HepG2 (cell line): ENCODE results near the gene TCEANC. TPM values are rescaled to one million over a fixed set of nuclear protein-coding genes. Genes with fewer than 3 reads are reported as not detected.

Experiments used
- ATAC-seq: fragments of 200-7000 bp; cut with Tn5 transposase; 3 replicates; pipeline ENCODE4 v1.9.1; 2020; ENCODE audit warnings: mild to moderate bottlenecking, moderate library complexity
- BruUV-seq: library from RNA; stranded (reverse); fragments of 400-500 nt; replicated peaks from 2 replicates; lab custom pipeline; 2021; lab: Mats Ljungman, UMichigan
- CTCF ChIA-PET: fragments of 300-600 bp; formaldehyde crosslinking; extraction: SDS; loops from one replicate; lab custom pipeline; 2021; ENCODE audit warnings: low total read pairs, inconsistent platforms, low intra/inter-chr PET ratio; lab: Yijun Ruan, JAX
- POLR2A ChIA-PET: fragments of 350-600 bp; sonication (Branson Sonifier 250); formaldehyde crosslinking; loops from one replicate; lab custom pipeline; 2020; ENCODE audit warnings: antibody characterized with exemption, inconsistent platforms; lab: Yijun Ruan, JAX
- DNase-seq: peaks from one replicate; pipeline ENCODE4 v3.0.0-alpha.2; 2015; ENCODE audit warnings: low spot score
- FAIRE-seq: peaks from 3 replicates; lab custom pipeline; 2011; peaks lifted over from hg19 to GRCh38; lab: Jason Lieb, UNC
- H2AFZ ChIP-seq: one replicate; pipeline ENCODE4 v1.6.1; 2011; ENCODE audit warnings: low read length, inconsistent platforms
- H3K27ac ChIP-seq: fragments of 300-600 bp; 3 replicates; pipeline ENCODE4 v1.8.0; 2011; ENCODE audit warnings: mixed run types, mild to moderate bottlenecking, mixed read lengths, low read length, inconsistent platforms; ENCODE audit not compliant: insufficient read depth; ENCODE audit errors: extremely low read length
- H3K27me3 ChIP-seq, 2 experiments: fragments of 200-600 bp in 1 of 2; 2 replicates in 1 of 2; 3 replicates in 1 of 2; pipeline versions ENCODE4 v1.6.0 to v1.8.0; 2011; ENCODE audit warnings: low read length in 2 of 2, mild to moderate bottlenecking in 2 of 2, moderate library complexity in 2 of 2, inconsistent platforms in 1 of 2; ENCODE audit not compliant: insufficient read depth in 2 of 2, control insufficient read depth in 1 of 2
- H3K36me3 ChIP-seq, 2 experiments: fragments of 200-600 bp in 1 of 2; replicated peaks in 1 of 2; 2 replicates in 1 of 2; 3 replicates in 1 of 2; pipeline versions ENCODE4 v1.5.1 to v1.8.0; 2011; ENCODE audit warnings: low read length in 2 of 2, inconsistent platforms in 1 of 2; ENCODE audit not compliant: insufficient read depth in 2 of 2, control insufficient read depth in 1 of 2
- H3K4me1 ChIP-seq: 2 replicates; pipeline ENCODE4 v1.5.1; 2012; ENCODE audit warnings: low read length, inconsistent platforms; ENCODE audit not compliant: insufficient read depth
- H3K4me2 ChIP-seq: 2 replicates; pipeline ENCODE4 v1.6.0; 2011; ENCODE audit warnings: low read depth, low read length, inconsistent platforms
- H3K4me3 ChIP-seq, 3 experiments: fragments of 200-600 bp in 1 of 3; sonication (generic), shearing (Covaris generic) in 1 of 3; replicated peaks in 1 of 3; 2 replicates each; pipeline ENCODE4 v1.5.1; 2011 to 2016; ENCODE audit warnings: low read length in 3 of 3, inconsistent platforms in 2 of 3, low read depth in 2 of 3, mild to moderate bottlenecking in 2 of 3, control low read depth in 1 of 3, mixed read lengths in 1 of 3; ENCODE audit not compliant: insufficient read depth in 1 of 3
- H3K79me2 ChIP-seq: one replicate; pipeline ENCODE4 v1.6.1; 2011; ENCODE audit warnings: low read length, inconsistent platforms; ENCODE audit not compliant: insufficient read depth
- H3K9ac ChIP-seq: 2 replicates; pipeline ENCODE4 v1.6.0; 2011; ENCODE audit warnings: mild to moderate bottlenecking, low read depth, low read length, inconsistent platforms; ENCODE audit not compliant: insufficient read depth
- H3K9me3 ChIP-seq: 2 replicates; pipeline ENCODE4 v1.5.1; 2012; ENCODE audit warnings: mild to moderate bottlenecking, low read length
- H4K20me1 ChIP-seq: 2 replicates; pipeline ENCODE4 v1.6.0; 2011; ENCODE audit warnings: inconsistent platforms, mild to moderate bottlenecking, low read length, moderate library complexity; ENCODE audit not compliant: insufficient read depth
- BCL6 ChIP-seq: IDR thresholded peaks from 2 replicates; pipeline ENCODE4 v1.6.1; 2016; ENCODE audit warnings: missing genetic modification reagents, missing compliant biosample characterization
- KAT7 ChIP-seq: IDR thresholded peaks from 2 replicates; pipeline ENCODE4 v1.6.1; 2018; ENCODE audit warnings: borderline replicate concordance, missing compliant biosample characterization
- NFE2 ChIP-seq: sonication (generic); formaldehyde crosslinking; IDR thresholded peaks from 2 replicates; pipeline ENCODE4 v1.4.0; 2020; ENCODE audit warnings: missing genetic modification reagents
- NFE2L1 ChIP-seq: sonication (generic); formaldehyde crosslinking; IDR thresholded peaks from 2 replicates; pipeline ENCODE4 v1.4.0; 2020; ENCODE audit warnings: missing genetic modification reagents, mild to moderate bottlenecking, borderline replicate concordance
- SP140L ChIP-seq: sonication (generic); formaldehyde crosslinking; IDR thresholded peaks from 2 replicates; pipeline ENCODE4 v1.4.0; 2020; ENCODE audit warnings: missing genetic modification reagents, borderline replicate concordance
- SRF ChIP-seq: IDR thresholded peaks from 2 replicates; pipeline ENCODE4 v1.6.1; 2011; ENCODE audit warnings: mild to moderate bottlenecking, low read depth, low read length, moderate library complexity
- STAG1 ChIP-seq: sonication (generic); formaldehyde crosslinking; IDR thresholded peaks from 2 replicates; pipeline ENCODE4 v1.4.0; 2020; ENCODE audit warnings: missing genetic modification reagents
- ZNF230 ChIP-seq: sonication (generic); formaldehyde crosslinking; IDR thresholded peaks from 2 replicates; pipeline ENCODE4 v1.4.0; 2020; ENCODE audit warnings: mild to moderate bottlenecking, missing genetic modification reagents
- ZNF577 ChIP-seq: sonication (generic); formaldehyde crosslinking; IDR thresholded peaks from 2 replicates; pipeline ENCODE4 v1.4.0; 2020; ENCODE audit warnings: mild to moderate bottlenecking, low read depth, missing genetic modification reagents, borderline replicate concordance
- ZNF788 ChIP-seq: sonication (generic); formaldehyde crosslinking; IDR thresholded peaks from 2 replicates; pipeline ENCODE4 v1.5.0; 2020; ENCODE audit warnings: mild to moderate bottlenecking, missing genetic modification reagents, borderline replicate concordance
- WGBS: methylation state at CpG from one replicate; pipeline ENCODE4 v1.1.6; 2017; ENCODE audit warnings: low lambda C conversion rate; 5-methylcytosine and 5-hydroxymethylcytosine counted together
- in situ Hi-C: cut with HindIII; loops from 2 replicates; pipeline ENCODE4 v1.10.0; 2017; ENCODE audit warnings: low pct_unique_long_range_greater_than_20kb; ENCODE audit not compliant: extremely low pct_ligation_motif_present
- intact Hi-C: fragments of 100-400 bp; cut with micrococcal nuclease; formaldehyde crosslinking; loops from one replicate; pipeline ENCODE4 v1.10.0; 2022; ENCODE audit not compliant: unreplicated experiment
- polyA plus RNA-seq, 8 experiments: library from polyadenylated mRNA; depleted of rRNA in 3 of 8; stranded (reverse) in 7 of 8; unstranded in 1 of 8; fragments of >200 nt; fragmentation: Illumina TruSeq in 4 of 8; extraction: Trizol in 4 of 8; gene quantifications; 2 replicates each; pipeline versions ENCODE4 v1.2.1 to v1.2.3, GENCODE V29; 2011 to 2016; ENCODE audit warnings: low read depth in 4 of 8, missing spikeins in 1 of 8, mixed read lengths in 1 of 8; ENCODE audit not compliant: insufficient read depth in 1 of 8
- total RNA-seq, 5 experiments: library from RNA; depleted of rRNA; stranded (reverse); fragments of >200 nt; fragmentation: Illumina TruSeq; extraction: Trizol; gene quantifications; 2 replicates each; pipeline ENCODE4 v1.2.3, GENCODE V29; 2016; ENCODE audit warnings: low read depth in 1 of 5
- TF ChIP-seq, protein P1 (sequence below): sonication (generic); formaldehyde crosslinking; IDR thresholded peaks from 2 replicates; pipeline ENCODE4 v1.8.0; 2022; ENCODE audit warnings: mild to moderate bottlenecking, missing genetic modification reagents, borderline replicate concordance
- TF ChIP-seq, protein P2 (sequence below): IDR thresholded peaks from 2 replicates; pipeline ENCODE4 v1.6.1; 2016; ENCODE audit warnings: mild to moderate bottlenecking
- TF ChIP-seq, protein P3 (sequence below): sonication (generic); formaldehyde crosslinking; IDR thresholded peaks from 2 replicates; pipeline ENCODE4 v1.5.0; 2020; ENCODE audit warnings: missing genetic modification reagents
- TF ChIP-seq, protein P4 (sequence below): sonication (generic); formaldehyde crosslinking; IDR thresholded peaks from 2 replicates; pipeline ENCODE4 v1.8.0; 2022; ENCODE audit warnings: low read depth, missing genetic modification reagents

TCEANC gene
- total and polyA plus RNA-seq, 2 of the 13 experiments (the other 11 are each of a cell fraction or from before 2014, with no cell fraction given) = 0.51 to 0.97 TPM

DNA sequence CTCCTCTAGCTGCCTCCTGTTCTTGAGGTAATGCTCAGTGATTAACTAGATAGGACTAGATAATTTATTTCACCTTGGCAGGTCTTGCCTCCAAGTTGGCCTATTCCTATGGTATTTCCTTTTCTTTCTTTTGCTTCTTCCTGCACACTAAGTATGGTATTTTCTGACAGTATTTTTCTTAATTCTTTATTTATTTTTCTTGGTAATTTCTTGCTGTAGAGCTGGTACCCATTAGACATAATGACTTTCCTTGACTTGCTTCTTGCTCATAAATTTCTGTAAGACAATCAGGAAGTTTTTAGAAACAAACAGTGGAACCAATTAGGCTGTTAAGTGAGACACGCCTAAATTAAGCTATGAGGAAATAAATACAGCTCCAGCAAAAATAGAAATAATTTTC, 45.5 kb downstream of the TCEANC start:
- DNase-seq = no peak
- Histone ChIP-seq H2AFZ (no peak overlapping the region), H4K20me1 (0 out of 2 replicates have a peak, but pooled peaks cover 3% of the 10 kb centered on the region), H3K36me3 (no peaks in the 10 kb centered on the region), H3K4me3 (no peak overlapping the region), H3K4me1 (peaks cover 12% of the 10 kb centered on the region), H3K27me3 (no peaks in the 10 kb centered on the region), H3K9ac (no peak overlapping the region), H3K27ac (no peak overlapping the region), H3K9me3 (no peaks in the 10 kb centered on the region), H3K4me2 (no peak overlapping the region), H3K79me2 (peaks cover 60% of the 10 kb centered on the region)
- TF ChIP-seq, protein P1, sequence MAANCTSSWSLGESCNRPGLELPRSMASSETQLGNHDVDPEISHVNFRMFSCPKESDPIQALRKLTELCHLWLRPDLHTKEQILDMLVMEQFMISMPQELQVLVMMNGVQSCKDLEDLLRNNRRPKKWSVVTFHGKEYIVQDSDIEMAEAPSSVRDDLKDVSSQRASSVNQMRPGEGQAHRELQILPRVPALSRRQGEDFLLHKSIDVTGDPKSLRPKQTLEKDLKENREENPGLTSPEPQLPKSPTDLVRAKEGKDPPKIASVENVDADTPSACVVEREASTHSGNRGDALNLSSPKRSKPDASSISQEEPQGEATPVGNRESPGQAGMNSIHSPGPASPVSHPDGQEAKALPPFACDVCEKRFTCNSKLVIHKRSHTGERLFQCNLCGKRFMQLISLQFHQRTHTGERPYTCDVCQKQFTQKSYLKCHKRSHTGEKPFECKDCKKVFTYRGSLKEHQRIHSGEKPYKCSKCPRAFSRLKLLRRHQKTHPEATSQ (CRISPR knock-in tag) = no peak
- no peak for TF ChIP-seq BCL6 (CRISPR knock-in tag)
- no peak for TF ChIP-seq NFE2L1
- no peak for TF ChIP-seq STAG1 (CRISPR knock-in tag)
- CTCF ChIA-PET = no interaction called here
- no peak for ATAC-seq
- POLR2A ChIA-PET = no interaction called here
- intact Hi-C loops (no loop called here), in situ Hi-C loops (no loop called here)
- WGBS = 100% methylated on average over 1 of the region's 1 CpG
- no peak for FAIRE-seq
- no TSS peak for BruUV-seq

DNA sequence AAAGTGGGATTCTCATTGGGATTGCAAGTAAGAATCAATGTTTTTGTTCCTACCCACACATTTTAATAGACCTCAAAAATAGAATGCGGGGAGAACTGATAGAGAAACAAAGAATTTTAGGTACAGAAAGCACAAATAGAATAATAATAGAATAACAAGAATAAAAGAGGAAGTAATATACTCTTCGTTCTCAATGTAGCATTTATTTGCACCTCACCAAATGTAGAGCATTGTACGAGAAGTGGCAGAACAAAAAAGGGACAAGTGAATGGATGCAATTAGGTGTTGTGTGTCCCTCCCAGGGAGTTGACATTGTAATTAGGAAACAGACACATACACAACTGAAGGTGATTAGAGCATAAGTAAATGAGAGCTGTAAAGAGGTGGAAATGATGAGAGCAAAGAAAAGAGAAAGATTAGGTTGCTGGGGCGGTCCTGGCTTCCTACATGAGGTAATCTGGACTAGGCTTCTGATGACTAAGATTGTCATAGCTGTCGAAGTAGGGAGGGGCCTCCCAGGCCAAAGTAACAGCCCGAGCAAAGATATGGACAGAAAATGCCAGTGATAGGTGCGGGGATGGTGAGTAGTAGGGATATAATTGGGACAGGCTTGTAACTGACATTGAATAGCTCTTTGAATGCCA, 46.4 kb downstream of the TCEANC start:
- DNase-seq = no peak
- no peak overlapping the region for H3K4me2 ChIP-seq
- H3K27ac ChIP-seq = no peak overlapping the region
- H3K9ac ChIP-seq = no peak overlapping the region
- intact Hi-C loops (no loop called here), in situ Hi-C loops (no loop called here)
- no peaks in the 10 kb centered on the region for H3K27me3 ChIP-seq
- ATAC-seq = no peak
- H3K4me1 ChIP-seq = 0 out of 2 replicates have a peak, but pooled peaks cover 3% of the 10 kb centered on the region
- FAIRE-seq = no peak
- peaks cover 58% of the 10 kb centered on the region for H3K79me2 ChIP-seq
- CTCF ChIA-PET = no interaction called here
- H3K4me3 ChIP-seq = no peak overlapping the region
- no peaks in the 10 kb centered on the region for H3K9me3 ChIP-seq
- no peaks in the 10 kb centered on the region for H3K36me3 ChIP-seq
- no TSS peak for BruUV-seq
- 93% methylated on average over 7 of the region's 7 CpGs for WGBS
- no peak overlapping the region for H2AFZ ChIP-seq
- POLR2A ChIA-PET = no interaction called here
- 0 out of 2 replicates have a peak, but pooled peaks cover 3% of the 10 kb centered on the region for H4K20me1 ChIP-seq
- TF ChIP-seq SRF (no peak), ZNF577 (CRISPR knock-in tag) (no peak), NFE2 (CRISPR knock-in tag) (no peak), ZNF230 (CRISPR knock-in tag) (no peak), SP140L (CRISPR knock-in tag) (no peak), KAT7 (CRISPR knock-in tag) (no peak), ZNF788 (CRISPR knock-in tag) (no peak)
- TF ChIP-seq, protein P2, sequence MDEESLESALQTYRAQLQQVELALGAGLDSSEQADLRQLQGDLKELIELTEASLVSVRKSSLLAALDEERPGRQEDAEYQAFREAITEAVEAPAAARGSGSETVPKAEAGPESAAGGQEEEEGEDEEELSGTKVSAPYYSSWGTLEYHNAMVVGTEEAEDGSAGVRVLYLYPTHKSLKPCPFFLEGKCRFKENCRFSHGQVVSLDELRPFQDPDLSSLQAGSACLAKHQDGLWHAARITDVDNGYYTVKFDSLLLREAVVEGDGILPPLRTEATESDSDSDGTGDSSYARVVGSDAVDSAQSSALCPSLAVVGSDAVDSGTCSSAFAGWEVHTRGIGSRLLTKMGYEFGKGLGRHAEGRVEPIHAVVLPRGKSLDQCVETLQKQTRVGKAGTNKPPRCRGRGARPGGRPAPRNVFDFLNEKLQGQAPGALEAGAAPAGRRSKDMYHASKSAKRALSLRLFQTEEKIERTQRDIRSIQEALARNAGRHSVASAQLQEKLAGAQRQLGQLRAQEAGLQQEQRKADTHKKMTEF = no peak
- TF ChIP-seq, protein P3, sequence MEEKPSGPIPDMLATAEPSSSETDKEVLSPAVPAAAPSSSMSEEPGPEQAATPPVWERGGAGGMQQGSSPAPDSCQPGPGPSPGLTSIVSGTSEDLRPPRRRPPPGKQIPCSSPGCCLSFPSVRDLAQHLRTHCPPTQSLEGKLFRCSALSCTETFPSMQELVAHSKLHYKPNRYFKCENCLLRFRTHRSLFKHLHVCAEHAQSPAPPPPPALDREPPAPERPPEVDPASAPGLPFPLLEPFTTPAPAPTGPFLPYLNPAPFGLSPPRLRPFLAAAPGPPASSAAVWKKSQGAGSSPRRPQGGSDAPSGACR (CRISPR knock-in tag) = no peak
- TF ChIP-seq, protein P4, sequence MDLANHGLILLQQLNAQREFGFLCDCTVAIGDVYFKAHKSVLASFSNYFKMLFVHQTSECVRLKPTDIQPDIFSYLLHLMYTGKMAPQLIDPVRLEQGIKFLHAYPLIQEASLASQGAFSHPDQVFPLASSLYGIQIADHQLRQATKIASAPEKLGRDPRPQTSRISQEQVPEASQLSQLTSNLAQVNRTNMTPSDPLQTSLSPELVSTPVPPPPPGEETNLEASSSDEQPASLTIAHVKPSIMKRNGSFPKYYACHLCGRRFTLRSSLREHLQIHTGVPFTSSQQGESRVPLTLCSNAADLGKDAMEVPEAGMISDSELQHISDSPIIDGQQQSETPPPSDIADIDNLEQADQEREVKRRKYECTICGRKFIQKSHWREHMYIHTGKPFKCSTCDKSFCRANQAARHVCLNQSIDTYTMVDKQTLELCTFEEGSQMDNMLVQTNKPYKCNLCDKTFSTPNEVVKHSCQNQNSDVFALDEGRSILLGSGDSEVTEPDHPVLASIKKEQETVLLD (CRISPR knock-in tag) = no peak
